ENCODE measurements around the gene KDM2B.
A peak's percentile ranks its signal among the peaks of the same experiment; 100 is the strongest.

KDM2B gene

GRCh38 chr12:121453629-121454028 is 127.2 kb downstream of the KDM2B start:
- DNase-seq, result no peak

GRCh38 chr12:121452985-121453360 is 127.8 kb downstream of the KDM2B start:
- no peak for DNase-seq

- no peak for DNase-seq
Measured at GRCh38 chr12:121452340-121452984, 128.4 kb downstream of the KDM2B start.

- no peak for DNase-seq
Measured at GRCh38 chr12:121451961-121452339, 128.9 kb downstream of the KDM2B start.

- DNase-seq, result no peak
Measured at GRCh38 chr12:121448771-121449315, 132.0 kb downstream of the KDM2B start.

GRCh38 chr12:121446750-121447149 is 134.1 kb downstream of the KDM2B start:
- no peak for DNase-seq

GRCh38 chr12:121444842-121445202 is 136.0 kb downstream of the KDM2B start:
- no peak for DNase-seq

- DNase-seq, result no peak
Measured at GRCh38 chr12:121443911-121444841, 136.6 kb downstream of the KDM2B start.

- DNase-seq, result peak; percentile 88
Measured at GRCh38 chr12:121443193-121443870, 137.5 kb downstream of the KDM2B start.

- DNase-seq, result no peak
Measured at GRCh38 chr12:121442028-121442948, 138.5 kb downstream of the KDM2B start.

GRCh38 chr12:121441555-121441954 is 139.3 kb downstream of the KDM2B start:
- DNase-seq, result no peak

GRCh38 chr12:121440768-121441167 is 140.1 kb downstream of the KDM2B start:
- DNase-seq, result no peak

- no peak for DNase-seq
Measured at GRCh38 chr12:121439715-121440114, 141.1 kb downstream of the KDM2B start.

- DNase-seq, result no peak
Measured at GRCh38 chr12:121438905-121439304, 141.9 kb downstream of the KDM2B start.

GRCh38 chr12:121436706-121437105 is 144.1 kb downstream of the KDM2B start:
- no peak for DNase-seq

GRCh38 chr12:121432740-121433480 is 147.9 kb downstream of the KDM2B start:
- DNase-seq, result no peak

- no peak for DNase-seq
Measured at GRCh38 chr12:121430833-121431415, 149.9 kb downstream of the KDM2B start.

GRCh38 chr12:121428883-121429282 is 151.9 kb downstream of the KDM2B start:
- no peak for DNase-seq

GRCh38 chr12:121427556-121428050 is 153.2 kb downstream of the KDM2B start:
- no peak for DNase-seq

GRCh38 chr12:121424624-121424975 is 156.2 kb downstream of the KDM2B start:
- no peak for DNase-seq

Measured in activated CD8-positive, alpha-beta memory T cell treated with anti-CD3 and anti-CD28 coated beads for 24 hours (primary cell).